ENCODE data around the gene MRPS23. TPM values are rescaled to one million over a fixed set of nuclear protein-coding genes. Genes with fewer than 3 reads are reported as not detected.

Gene MRPS23
- total RNA-seq, 1 donor from 2014 or later, result 28.3 TPM

GRCh38 chr17:57842280-57842679, 7.6 kb downstream of the MRPS23 start:
- no peak for DNase-seq (ENCODE audit: extremely low spot score, unreplicated experiment)
- Mint-ChIP-seq H3K4me1 (ENCODE audit: unreplicated experiment) (no peaks in the 10 kb centered on the region), H3K27ac (ENCODE audit: unreplicated experiment) (no peak overlapping the region), H3K4me3 (ENCODE audit: unreplicated experiment) (no peak overlapping the region), H3K9me3 (ENCODE audit: unreplicated experiment) (no peaks in the 10 kb centered on the region), H3K27me3 (ENCODE audit: unreplicated experiment) (no peaks in the 10 kb centered on the region), H3K36me3 (ENCODE audit: unreplicated experiment) (peaks cover 24% of the 10 kb centered on the region)
- no peak for TF ChIP-seq CTCF (IDR thresholded peaks at IDR 0.05)

- no peak for DNase-seq (ENCODE audit: extremely low spot score, unreplicated experiment)
- Mint-ChIP-seq H3K27ac (ENCODE audit: unreplicated experiment) (no peak overlapping the region), H3K4me1 (ENCODE audit: unreplicated experiment) (no peaks in the 10 kb centered on the region), H3K36me3 (ENCODE audit: unreplicated experiment) (peaks cover 23% of the 10 kb centered on the region), H3K4me3 (ENCODE audit: unreplicated experiment) (no peak overlapping the region), H3K9me3 (ENCODE audit: unreplicated experiment) (no peaks in the 10 kb centered on the region), H3K27me3 (ENCODE audit: unreplicated experiment) (no peaks in the 10 kb centered on the region)
- no peak for TF ChIP-seq CTCF (IDR thresholded peaks at IDR 0.05)
Observed at GRCh38 chr17:57839571-57839923, 10.3 kb downstream of the MRPS23 start.

- H3K4me1 Mint-ChIP-seq (ENCODE audit: unreplicated experiment), result no peaks in the 10 kb centered on the region
- no peak overlapping the region for H3K27ac Mint-ChIP-seq (ENCODE audit: unreplicated experiment)
- TF ChIP-seq CTCF (IDR thresholded peaks at IDR 0.05), result no peak
- no peak for DNase-seq (ENCODE audit: extremely low spot score, unreplicated experiment)
- no peaks in the 10 kb centered on the region for H3K27me3 Mint-ChIP-seq (ENCODE audit: unreplicated experiment)
- no peak overlapping the region for H3K4me3 Mint-ChIP-seq (ENCODE audit: unreplicated experiment)
- H3K36me3 Mint-ChIP-seq (ENCODE audit: unreplicated experiment), result peaks cover 23% of the 10 kb centered on the region
- no peaks in the 10 kb centered on the region for H3K9me3 Mint-ChIP-seq (ENCODE audit: unreplicated experiment)
Observed at GRCh38 chr17:57838857-57839570, 10.8 kb downstream of the MRPS23 start.

GRCh38 chr17:57838453-57838852, 11.4 kb downstream of the MRPS23 start:
- Mint-ChIP-seq H3K27ac (ENCODE audit: unreplicated experiment) (no peak overlapping the region), H3K9me3 (ENCODE audit: unreplicated experiment) (no peaks in the 10 kb centered on the region), H3K4me3 (ENCODE audit: unreplicated experiment) (no peak overlapping the region), H3K36me3 (ENCODE audit: unreplicated experiment) (peaks cover 23% of the 10 kb centered on the region), H3K4me1 (ENCODE audit: unreplicated experiment) (no peaks in the 10 kb centered on the region), H3K27me3 (ENCODE audit: unreplicated experiment) (no peaks in the 10 kb centered on the region)
- no peak for DNase-seq (ENCODE audit: extremely low spot score, unreplicated experiment)
- TF ChIP-seq CTCF (IDR thresholded peaks at IDR 0.05), result no peak

GRCh38 chr17:57835333-57835900, 14.4 kb downstream of the MRPS23 start:
- Mint-ChIP-seq H3K36me3 (ENCODE audit: unreplicated experiment) (peaks cover 16% of the 10 kb centered on the region), H3K27ac (ENCODE audit: unreplicated experiment) (no peak overlapping the region), H3K4me3 (ENCODE audit: unreplicated experiment) (no peak overlapping the region), H3K9me3 (ENCODE audit: unreplicated experiment) (no peaks in the 10 kb centered on the region), H3K27me3 (ENCODE audit: unreplicated experiment) (no peaks in the 10 kb centered on the region), H3K4me1 (ENCODE audit: unreplicated experiment) (no peaks in the 10 kb centered on the region)
- no peak for TF ChIP-seq CTCF (IDR thresholded peaks at IDR 0.05)
- no peak for DNase-seq (ENCODE audit: extremely low spot score, unreplicated experiment)

Data from osteocyte (in vitro differentiated cells).